Activated CD4-positive, alpha-beta T cell treated with anti-CD3 and anti-CD28 coated beads for 24 hours (primary cell): ENCODE measurements around the gene DPP6.
"Not testable (repeated sequence)": the region's sequence is repeated elsewhere in the genome, so short reads cannot be mapped to it uniquely, and the experiment has no call there.

Source experiments
- DNase-seq, 2 donors: peaks; one replicate each; pipeline ENCODE4 v3.0.0-alpha.2; 2020; ENCODE audit warnings: low read depth in 2 of 2

The DPP6 gene

DNA sequence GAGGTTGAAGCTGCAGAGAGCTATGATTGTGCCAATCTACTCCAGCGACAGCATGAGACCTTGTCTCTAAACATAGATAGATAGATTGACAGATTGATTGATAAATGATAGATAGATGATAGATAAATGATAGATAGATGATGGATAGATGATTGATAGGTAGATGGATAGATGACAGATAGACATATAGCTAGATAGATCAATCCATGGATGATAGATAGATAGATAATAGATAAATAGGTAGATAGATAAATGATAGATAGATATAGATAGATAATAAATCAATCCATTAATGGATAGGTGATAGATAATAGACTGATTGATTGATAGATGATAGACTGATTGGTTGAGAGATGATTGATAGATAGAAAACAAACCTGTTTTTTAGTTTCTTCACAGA, 601.1 kb downstream of the DPP6 start:
- DNase-seq = no peak

DNA sequence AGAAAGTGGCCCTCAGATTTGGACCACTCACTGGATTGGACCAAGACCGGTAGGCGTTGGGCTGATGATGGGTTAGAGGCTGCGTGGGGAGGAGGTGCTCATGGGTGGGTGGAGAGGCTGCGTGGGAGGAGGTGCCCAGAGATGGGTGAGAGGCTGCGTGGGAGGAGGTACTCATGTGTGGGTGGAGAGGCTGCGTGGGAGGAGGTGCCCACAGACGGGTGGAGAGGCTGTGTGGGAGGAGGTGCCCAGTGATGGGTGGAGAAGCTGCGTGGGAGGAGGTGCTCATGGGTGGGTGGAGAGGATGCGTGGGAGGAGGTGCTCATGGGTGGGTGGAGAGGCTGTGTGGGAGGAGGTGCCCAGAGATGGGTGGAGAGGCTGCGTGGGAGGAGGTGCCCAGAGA, 604.4 kb downstream of the DPP6 start:
- no peak for DNase-seq

DNA sequence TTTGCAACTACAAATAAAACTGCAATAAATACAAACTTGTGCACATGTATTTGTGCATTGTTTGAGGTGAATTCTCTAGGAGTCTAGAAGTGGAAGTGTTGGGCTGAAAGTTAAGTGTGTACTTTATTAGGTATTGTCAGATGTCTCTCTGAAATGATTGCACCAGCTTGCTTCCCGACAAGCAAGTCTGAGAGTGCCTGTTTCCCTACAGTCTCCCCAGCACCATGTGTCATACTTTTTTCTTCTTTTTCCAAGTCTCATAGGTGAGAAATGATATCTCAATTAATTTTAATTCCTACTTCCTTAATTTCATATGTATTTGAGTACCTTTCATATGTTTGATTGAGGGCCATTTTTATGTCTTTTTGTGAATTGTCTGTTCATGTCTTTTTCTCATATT, 614.6 kb downstream of the DPP6 start:
- no peak for DNase-seq

DNA sequence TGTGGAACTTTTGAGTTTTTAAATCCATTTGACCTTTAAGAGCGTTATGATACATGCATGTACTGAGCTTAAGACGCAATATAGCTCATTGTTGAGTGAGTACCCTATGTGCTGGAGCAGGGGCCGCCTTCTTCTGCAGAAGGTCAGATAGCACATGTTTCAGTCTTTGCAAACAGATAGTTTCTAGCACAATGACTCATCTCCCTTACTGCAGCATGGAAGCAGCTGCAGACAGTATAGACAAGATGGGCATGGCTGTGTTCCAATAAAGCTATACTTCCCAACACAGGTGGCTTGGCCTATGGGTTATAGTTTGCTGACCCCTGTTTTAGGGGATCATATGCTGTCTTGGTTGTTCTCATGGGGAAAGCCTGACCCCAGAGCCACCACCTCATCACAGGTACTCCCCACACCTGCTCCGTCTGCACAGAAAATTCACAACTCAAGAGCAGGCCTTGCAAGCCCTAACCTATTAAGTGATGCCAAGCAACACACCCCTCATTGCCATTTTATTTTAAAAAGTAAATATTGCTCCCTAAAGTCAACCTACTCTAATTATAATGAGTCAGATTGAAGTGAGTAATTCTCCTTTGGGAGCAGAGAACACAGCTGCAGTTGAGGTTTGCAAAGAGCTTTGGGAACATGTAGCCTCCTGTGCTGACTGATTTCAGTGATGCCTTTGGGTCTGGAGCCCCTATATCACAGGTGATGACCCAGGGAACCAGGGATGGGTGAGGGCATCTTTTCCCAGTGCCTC, 620.6 kb downstream of the DPP6 start:
- DNase-seq = no peak

DNA sequence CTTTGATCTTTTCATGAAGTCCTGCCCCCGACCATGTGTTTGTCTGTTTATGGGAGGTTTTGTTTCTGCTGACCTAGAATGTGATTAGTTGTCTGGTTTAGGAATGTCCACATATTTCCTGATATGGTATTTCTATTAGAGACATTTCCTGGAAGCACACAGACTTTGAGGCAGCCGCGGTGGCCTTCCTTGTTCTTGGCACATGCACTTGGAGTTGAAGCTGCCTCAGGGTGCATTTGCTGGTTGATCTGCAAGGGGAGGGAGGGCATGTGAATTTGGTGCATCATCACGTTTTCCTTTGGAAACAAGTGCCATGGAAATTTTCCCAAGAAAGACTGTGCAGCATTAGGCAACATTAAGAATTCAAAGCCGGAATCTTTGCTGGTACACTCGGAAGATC, 622.0 kb downstream of the DPP6 start:
- DNase-seq = no peak

DNA sequence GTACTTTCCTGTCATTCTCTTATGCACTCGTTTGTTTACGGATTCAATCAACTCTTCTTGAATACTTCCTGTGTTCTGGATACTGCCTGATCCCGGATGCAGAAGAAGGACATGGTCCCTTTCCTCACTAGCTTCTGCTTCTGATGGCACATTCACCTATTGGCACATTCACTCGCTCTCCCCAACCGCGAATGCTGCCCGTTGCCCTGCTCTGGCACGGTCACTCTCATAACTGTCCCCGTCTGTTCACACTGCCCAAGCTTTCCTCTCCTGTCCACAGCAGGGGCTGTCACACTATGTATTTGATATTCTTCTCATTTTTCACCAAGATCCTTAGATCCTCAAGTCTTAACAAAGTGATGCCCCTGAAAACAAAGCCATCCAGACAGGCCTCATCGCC, 623.4 kb downstream of the DPP6 start:
- DNase-seq = no peak

DNA sequence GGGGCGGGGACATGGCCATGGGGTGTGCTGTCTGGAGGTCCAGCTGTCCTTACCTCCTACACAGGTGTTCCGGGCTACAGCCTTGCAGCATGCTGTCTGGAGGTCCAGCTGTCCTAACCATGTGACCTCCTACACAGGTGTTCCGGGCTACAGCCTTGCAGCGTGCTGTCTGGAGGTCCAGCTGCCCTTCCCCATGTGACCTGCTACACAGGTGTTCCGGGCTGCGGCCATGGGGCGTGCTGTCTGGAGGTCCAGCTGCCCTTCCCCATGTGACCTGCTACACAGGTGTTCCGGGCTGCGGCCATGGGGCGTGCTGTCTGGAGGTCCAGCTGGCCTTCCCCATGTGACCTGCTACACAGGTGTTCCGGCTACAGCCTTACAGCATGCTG, 623.8 kb downstream of the DPP6 start:
- not testable (repeated sequence) for DNase-seq

DNA sequence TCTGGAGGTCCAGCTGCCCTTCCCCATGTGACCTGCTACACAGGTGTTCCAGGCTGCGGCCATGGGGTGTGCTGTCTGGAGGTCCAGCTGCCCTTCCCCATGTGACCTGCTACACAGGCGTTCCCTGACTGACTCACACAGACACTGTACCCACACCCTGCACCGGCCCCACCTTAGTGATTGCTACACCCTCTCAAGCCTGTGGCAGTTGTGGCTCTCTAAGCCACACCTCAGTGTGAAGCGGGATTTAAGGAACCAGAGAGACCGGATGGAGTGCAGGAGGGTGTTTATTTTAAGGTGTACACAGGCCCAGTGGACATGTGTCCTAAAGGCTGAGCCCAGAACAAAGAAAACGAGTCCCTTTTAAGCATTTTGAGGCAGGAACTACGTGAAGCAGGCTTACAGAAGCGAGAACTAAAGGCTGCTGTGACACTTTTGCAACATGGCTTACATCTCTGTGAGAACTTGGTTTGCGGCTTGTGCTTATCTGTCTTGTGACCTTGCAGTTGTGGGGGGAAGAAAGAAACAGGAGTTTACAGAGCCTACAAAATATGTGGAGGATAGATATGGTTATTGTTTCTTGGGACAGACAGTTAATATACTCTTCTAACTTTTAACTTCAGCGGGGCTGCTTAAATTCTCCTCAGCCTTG, 624.4 kb downstream of the DPP6 start:
- DNase-seq = no peak

DNA sequence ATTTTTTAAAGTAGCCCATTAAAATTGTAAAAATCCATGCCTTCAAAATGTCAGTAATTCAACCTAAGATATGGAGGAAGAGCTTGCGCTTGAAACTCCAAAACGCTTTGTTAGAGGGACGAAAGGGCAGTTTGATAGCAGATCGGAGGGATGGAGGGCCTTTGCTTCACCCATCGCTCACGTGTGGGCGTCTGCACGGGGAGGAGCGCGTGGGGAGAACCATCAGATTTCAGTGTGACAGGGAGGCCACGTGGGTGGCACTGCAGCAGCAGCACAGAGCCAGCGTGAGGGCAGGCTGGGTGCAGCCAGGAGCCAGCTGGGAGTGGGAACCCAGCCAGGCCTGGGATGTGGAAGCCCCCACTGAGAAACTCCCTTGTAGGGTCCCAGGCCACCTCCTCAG, 625.3 kb downstream of the DPP6 start:
- DNase-seq = no peak

DNA sequence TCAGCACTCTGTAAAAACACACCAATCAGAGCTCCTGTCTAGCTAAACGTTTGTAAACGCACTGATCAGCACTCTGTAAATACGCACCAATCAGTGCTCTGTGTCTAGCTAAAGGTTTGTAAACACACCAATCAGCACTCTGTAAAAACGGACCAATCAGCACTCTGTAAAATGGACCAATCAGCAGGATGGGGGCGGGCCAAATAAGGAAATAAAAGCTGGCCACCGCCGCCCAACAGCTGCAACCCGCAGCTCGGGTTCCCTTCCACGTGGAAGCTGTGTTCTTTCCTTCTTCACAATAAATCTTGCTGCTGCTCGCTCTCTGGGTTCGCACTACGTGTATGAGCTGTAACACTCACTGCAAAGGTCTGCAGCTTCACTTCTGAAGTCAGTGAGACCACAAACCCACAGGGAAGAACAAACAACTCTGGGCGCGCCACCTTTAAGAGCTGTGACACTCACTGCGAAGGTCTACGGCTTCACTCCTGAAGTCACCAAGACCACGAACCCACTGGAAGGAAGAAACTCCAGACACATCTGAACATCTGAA, 625.9 kb downstream of the DPP6 start:
- DNase-seq = not testable (repeated sequence)

DNA sequence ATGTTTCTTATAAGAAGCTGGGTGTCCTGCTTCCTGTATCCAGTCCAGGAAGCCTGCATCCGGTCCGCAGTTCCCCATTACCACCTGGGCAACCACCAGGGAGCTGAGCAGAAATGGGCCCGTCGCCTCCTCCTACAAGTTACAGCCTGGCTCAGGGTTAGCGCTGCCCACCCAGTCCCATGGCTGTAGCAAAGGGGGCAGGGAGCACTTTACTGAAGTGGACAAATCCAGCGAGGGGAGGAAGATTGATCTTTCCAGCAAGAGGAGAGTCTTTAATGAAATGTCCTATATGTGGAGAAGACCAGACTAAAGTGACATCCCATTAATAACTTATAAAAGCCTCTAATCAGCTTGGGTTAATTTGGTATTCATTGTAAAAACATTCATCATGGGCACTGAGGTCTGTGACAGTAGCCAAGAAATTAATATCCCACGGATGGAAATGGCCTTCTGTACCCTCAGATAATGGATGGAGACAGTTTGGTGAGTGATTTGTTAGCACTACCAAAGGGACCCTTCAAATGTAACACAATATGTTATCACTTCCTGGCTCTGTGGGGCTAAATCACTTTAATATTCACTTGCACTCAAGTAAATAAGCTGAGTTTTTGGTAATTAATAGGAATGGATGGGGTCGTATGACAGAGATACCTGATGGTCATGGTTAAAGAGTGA, 627.3 kb downstream of the DPP6 start:
- DNase-seq = no peak

DNA sequence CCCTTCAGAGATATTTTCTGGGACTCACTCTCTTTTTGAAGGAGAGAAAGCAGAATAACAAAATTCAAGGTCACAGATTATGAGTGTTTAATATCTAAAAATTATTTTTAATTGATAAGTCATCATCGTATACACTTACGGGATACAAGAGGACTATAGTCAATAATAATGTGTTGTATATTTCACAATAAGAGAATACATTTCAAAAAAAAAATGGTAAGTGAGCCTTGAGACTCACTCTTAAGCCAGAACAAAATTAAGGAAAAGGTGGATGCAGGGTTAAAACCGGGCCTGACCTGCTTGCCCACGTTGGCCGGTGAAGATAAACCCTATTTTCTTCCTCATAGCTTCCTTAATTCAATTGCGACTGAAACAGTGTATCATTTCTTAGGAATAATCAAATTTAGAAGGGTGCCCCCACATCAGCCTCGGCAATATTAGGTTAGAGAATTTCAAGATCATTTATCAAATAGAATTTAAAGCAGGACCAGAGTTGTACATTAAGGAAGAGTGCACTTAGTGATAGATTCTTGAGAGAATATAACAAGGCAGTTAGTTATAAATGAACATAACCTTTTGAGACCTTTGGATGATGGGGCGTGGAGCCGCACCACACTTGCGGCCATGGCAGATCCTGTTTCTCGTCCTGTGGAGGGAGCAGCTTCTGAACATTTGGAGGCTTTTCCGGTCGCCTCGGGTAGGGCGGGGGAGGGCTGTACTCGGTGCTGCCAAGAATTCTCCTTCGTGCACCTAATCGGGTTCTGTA, 628.9 kb downstream of the DPP6 start:
- no peak for DNase-seq

DNA sequence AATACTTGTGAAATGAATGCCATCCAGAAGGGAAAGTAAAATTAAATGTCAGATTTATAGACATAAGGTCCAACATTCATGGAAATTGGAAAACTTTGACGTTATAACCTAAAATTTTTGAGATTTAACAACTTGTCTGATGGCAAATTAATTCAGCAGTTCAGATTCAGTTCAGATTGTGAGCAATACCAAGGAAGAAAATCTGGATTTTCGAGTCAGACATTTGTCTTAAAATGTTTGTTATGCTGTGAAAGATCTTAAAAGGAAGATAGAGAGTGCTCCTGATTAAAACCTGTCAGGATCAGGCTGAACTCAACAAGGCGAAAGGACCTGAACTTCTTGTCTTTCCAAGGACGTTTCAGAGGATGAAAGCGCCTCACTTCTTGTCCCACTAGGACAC, 629.8 kb downstream of the DPP6 start:
- DNase-seq = no peak

DNA sequence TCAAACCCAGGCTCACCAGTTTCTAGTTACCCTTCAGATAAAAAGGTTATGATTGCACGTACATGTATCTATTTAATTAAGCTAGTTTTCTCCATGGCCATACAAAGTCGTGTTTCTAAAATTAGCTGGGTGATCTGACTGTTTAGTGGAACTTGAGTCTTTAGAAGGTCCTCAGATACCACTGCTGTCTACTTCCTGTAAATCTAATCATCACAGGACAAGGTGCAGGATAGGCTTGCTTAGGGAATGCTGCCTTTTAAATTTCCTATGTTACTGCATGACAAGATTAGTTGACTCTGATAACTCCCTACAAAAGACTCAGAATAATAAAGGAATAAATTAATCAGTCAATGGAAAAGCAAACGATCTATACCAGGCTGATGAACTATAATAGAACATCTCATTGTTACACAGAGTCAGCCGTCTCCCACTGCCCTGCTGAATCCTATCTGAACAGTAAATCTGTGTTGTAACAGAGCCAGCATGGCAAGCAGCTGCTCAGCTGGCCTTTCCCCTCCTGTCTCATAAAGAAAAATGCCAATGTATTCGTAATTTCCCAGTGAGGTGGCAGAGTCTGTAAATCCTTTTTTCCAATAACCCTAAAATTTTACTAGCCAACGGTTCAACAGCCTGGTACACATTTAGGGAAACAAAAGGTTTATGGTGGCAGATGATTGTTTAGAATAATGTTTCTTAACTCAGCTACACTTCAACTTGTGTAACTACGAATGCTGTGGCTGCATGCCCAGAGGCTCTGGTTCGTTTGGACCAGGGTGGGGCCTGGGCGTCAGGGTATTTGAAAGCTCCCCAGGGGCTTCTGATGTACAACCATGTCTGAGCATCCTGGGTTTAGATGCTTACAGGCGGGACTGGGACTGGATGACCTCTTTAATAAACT, 632.7 kb downstream of the DPP6 start:
- no peak for DNase-seq

DNA sequence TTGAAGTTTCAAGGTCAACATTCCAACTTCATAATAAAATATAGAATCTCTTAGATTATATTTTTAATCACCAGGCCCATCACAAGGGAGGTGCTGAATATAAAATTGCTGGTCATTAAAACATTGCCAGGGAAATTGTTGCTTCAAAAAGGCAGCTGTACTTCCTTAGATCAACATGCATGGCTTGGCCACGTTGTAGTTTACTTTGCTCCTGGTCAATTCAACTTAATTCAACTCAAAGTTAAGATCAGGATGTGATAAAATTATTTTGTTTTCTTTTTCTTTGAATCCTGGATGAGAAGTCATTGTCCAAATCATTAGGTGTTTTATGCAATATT, 633.3 kb downstream of the DPP6 start:
- DNase-seq = no peak

DNA sequence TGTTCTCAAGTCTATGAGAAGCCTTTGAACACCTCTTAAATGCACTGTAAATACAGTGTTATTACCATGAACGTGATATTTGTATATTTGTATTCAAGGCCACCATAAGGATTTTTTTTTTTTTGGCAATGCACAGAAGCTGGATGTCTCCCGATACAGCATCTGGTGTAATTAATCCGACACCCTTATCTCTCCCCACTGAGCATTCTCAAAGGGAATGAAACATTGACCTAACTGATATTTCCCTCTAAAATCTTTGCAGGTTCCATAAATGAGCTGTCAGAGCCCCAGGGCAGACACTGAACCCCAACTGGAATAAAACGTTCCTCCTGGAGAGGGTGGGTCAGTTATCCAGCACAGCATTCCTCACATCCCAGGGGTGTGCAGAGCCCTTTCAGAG, 634.1 kb downstream of the DPP6 start:
- no peak for DNase-seq

DNA sequence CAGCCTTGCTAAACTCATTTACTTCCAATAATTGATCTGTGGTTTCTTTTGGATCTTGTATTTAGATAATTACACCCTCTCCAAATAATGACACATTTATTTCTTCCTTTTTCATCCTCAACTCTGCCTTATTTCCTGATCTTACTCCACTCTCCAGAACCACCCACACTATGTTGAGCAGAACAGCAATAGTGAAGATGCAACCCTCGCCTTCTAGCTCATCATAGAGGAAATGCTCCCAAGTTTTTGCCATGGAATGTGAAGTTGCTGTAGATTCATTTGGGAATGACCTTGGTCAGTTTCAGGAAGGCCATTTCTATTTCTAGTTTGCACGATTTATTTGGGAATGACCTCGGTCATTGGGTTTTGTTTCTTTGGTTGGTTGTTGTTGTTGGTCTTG, 636.8 kb downstream of the DPP6 start:
- DNase-seq = no peak

DNA sequence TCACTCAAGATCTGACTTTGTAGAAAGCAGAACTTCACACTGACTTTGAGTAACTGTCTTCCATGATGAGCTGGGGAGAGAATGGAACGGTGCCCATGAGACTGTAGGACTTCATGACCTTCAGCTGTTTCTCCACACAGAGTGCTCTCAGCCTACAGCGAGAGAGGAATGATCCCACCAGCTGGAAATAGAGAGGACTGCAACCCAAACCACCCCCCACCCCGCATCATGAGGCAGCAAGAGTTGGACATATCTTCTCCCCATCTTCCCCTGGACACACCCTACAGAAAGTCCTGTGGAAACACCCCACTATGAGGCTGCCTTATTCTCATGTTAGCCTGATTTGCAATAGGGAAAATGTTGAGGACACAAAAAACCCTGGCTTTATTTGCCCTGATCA, 638.2 kb downstream of the DPP6 start:
- no peak for DNase-seq

DNA sequence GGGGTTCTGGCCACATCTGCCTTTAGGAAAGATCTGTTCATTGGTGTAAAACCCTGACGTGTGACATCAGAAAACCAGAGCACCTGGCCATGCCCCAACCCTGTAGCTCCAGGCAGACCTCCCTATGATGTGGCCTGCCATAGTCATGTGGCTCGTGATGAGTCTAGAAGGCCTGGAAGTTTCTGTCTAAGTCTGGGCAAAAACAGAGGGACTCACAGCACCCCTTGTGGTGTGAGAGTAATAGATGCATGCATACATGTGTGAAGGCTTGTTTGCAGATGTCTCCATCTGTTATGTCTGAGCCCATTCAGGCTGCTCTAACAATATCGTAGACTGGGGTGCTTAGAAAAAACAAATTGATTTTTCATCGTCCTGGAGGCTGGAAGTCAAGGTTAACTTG, 641.5 kb downstream of the DPP6 start:
- no peak for DNase-seq

DNA sequence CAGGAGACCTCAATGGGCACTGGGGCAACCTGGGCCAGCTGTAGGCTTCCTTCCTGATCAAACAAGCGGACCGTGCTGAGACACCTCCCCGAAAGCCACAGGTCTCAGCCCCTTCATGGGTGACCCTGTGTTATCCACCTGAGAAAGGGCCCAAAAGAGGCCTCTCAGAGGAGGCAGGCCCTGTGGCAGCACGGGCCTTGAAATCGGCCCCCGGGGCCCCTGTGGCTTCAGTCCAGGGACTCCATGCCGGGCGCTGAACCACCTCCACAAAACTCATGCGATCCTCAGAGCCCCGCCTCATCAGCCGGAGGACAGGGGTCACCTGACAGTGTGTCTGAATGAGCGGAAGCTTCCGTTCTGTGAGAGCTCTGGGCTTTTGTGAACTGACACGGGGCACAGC, 643.6 kb downstream of the DPP6 start:
- DNase-seq = no peak

DNA sequence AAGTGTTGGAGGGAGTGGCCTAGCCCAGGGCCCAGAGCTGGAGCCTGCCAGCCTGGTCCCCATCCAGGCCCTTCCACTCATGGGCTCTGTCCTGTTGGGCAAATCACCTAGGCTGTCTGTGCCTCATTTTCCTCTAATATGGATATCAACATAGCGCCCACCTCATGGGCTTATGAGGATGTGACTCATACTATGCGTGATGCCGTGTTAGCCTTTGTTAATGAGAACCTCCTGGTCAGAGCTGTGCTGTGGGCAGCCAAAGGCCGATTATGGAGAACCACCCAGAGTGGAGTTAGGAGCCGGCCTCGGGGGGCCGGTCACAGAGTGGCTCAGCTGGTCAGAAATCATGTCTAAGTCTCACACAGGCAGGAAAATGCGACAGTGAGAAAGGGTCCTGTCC, 644.4 kb downstream of the DPP6 start:
- no peak for DNase-seq
